WTC11 (cell line): ENCODE data around the gene NAMPT. TPM values are rescaled to one million over a fixed set of nuclear protein-coding genes. Genes with fewer than 3 reads are reported as not detected.
"Not testable (repeated sequence)": the region's sequence is repeated elsewhere in the genome, so short reads cannot be mapped to it uniquely, and the experiment has no call there.

Experiments used
- ATAC-seq: fragments of 200-7000 bp; cut with Tn5 transposase; 2 replicates; pipeline ENCODE4 v1.10.0; 2021; ENCODE audit warnings: mild to moderate bottlenecking, moderate library complexity
- CTCF ChIA-PET: fragments of 300-600 bp; sonication (Branson Sonifier 250); formaldehyde crosslinking; loops from one replicate; lab custom pipeline; 2021; ENCODE audit warnings: antibody characterized with exemption; lab: Charles Lee
- POLR2A ChIA-PET: fragments of 350-600 bp; sonication (Branson Sonifier 250); formaldehyde crosslinking; loops from one replicate; lab custom pipeline; 2021; ENCODE audit warnings: antibody characterized with exemption; lab: Charles Lee
- DNase-seq: peaks from one replicate; pipeline ENCODE4 v3.0.0; 2021; ENCODE audit warnings: low spot score
- H3K27ac Mint-ChIP-seq: 2 replicates; pipeline ENCODE4 v1.8.0; 2021; ENCODE audit warnings: mixed read lengths
- H3K27me3 Mint-ChIP-seq: 2 replicates; pipeline ENCODE4 v1.8.0; 2021; ENCODE audit warnings: low read depth, mild to moderate bottlenecking, moderate library complexity, mixed read lengths
- H3K36me3 Mint-ChIP-seq: 2 replicates; pipeline ENCODE4 v1.8.0; 2021; ENCODE audit warnings: mixed read lengths
- H3K4me1 Mint-ChIP-seq: 2 replicates; pipeline ENCODE4 v1.8.0; 2022; ENCODE audit warnings: mixed read lengths
- H3K4me3 Mint-ChIP-seq: 2 replicates; pipeline ENCODE4 v1.8.0; 2021; ENCODE audit warnings: mild to moderate bottlenecking, moderate library complexity, mixed read lengths
- H3K9me3 Mint-ChIP-seq: 2 replicates; pipeline ENCODE4 v1.8.0; 2021; ENCODE audit warnings: mixed read lengths
- CDX4 ChIP-seq: fragments of 250-450 bp; sonication (Bioruptor Pico); IDR thresholded peaks from 2 replicates; pipeline ENCODE4 v1.9.0; 2021; ENCODE audit warnings: moderate library complexity, mild to moderate bottlenecking, inconsistent platforms, borderline replicate concordance
- GABPB1 ChIP-seq: sonication (generic); formaldehyde crosslinking; IDR thresholded peaks from 2 replicates; pipeline ENCODE4 v1.8.1; 2023; ENCODE audit warnings: mild to moderate bottlenecking, missing genetic modification reagents
- GRHL2 ChIP-seq: fragments of 250-450 bp; sonication (Bioruptor Pico); IDR thresholded peaks from 2 replicates; pipeline ENCODE4 v1.8.0; 2022; ENCODE audit warnings: mild to moderate bottlenecking, moderate library complexity; ENCODE audit not compliant: insufficient replicate concordance, severe bottlenecking
- HMGA2 ChIP-seq: fragments of 250-450 bp; sonication (Bioruptor Pico); IDR thresholded peaks from 2 replicates; pipeline ENCODE4 v1.4.0; 2021; ENCODE audit warnings: mild to moderate bottlenecking, moderate library complexity
- IRF2 ChIP-seq: sonication (generic); formaldehyde crosslinking; IDR thresholded peaks from 2 replicates; pipeline ENCODE4 v1.8.0; 2022; ENCODE audit warnings: low read depth, missing genetic modification reagents, borderline replicate concordance
- NFATC4 ChIP-seq: fragments of 250-450 bp; sonication (Bioruptor Pico); IDR thresholded peaks from 2 replicates; pipeline ENCODE4 v1.9.0; 2021; ENCODE audit warnings: mild to moderate bottlenecking
- NFYB ChIP-seq: sonication (generic); formaldehyde crosslinking; conservative IDR thresholded peaks from 2 replicates; pipeline ENCODE4 v1.8.0; 2022; ENCODE audit warnings: low read depth, missing genetic modification reagents
- NR1H2 ChIP-seq: sonication (generic); formaldehyde crosslinking; IDR thresholded peaks from 2 replicates; pipeline ENCODE4 v1.9.0; 2021; ENCODE audit warnings: mild to moderate bottlenecking, moderate library complexity, missing genetic modification reagents
- NR3C1 ChIP-seq: sonication (generic); formaldehyde crosslinking; conservative IDR thresholded peaks from 2 replicates; pipeline ENCODE4 v1.8.1; 2023; ENCODE audit warnings: low read depth, mild to moderate bottlenecking, missing genetic modification reagents
- PRDM15 ChIP-seq: sonication (generic); formaldehyde crosslinking; IDR thresholded peaks from 2 replicates; pipeline ENCODE4 v1.8.0; 2022; ENCODE audit warnings: missing genetic modification reagents
- SMAD3 ChIP-seq: sonication (generic); formaldehyde crosslinking; IDR thresholded peaks from 2 replicates; pipeline ENCODE4 v1.8.0; 2022; ENCODE audit warnings: missing genetic modification reagents, mild to moderate bottlenecking, borderline replicate concordance
- TEAD1 ChIP-seq: sonication (generic); formaldehyde crosslinking; IDR thresholded peaks from 2 replicates; pipeline ENCODE4 v1.8.0; 2022; ENCODE audit warnings: mild to moderate bottlenecking, missing genetic modification reagents
- TP53 ChIP-seq: sonication (generic); formaldehyde crosslinking; IDR thresholded peaks from 2 replicates; pipeline ENCODE4 v1.8.1; 2023; ENCODE audit warnings: mild to moderate bottlenecking, missing genetic modification reagents
- USF2 ChIP-seq: sonication (generic); formaldehyde crosslinking; IDR thresholded peaks from 2 replicates; pipeline ENCODE4 v1.8.1; 2023; ENCODE audit warnings: mild to moderate bottlenecking, missing genetic modification reagents, moderate library complexity
- ZNF138 ChIP-seq: sonication (generic); formaldehyde crosslinking; conservative IDR thresholded peaks from 2 replicates; pipeline ENCODE4 v1.8.1; 2022; ENCODE audit warnings: mild to moderate bottlenecking, moderate library complexity, missing genetic modification reagents
- ZNF423 ChIP-seq: fragments of 250-450 bp; sonication (Bioruptor Pico); IDR thresholded peaks from 2 replicates; pipeline ENCODE4 v2.1.2; 2022; ENCODE audit warnings: mild to moderate bottlenecking, moderate library complexity
- ZNF532 ChIP-seq: fragments of 250-450 bp; sonication (Bioruptor Pico); IDR thresholded peaks from 2 replicates; pipeline ENCODE4 v1.9.0; 2021; ENCODE audit warnings: mild to moderate bottlenecking, borderline replicate concordance
- total RNA-seq: library from RNA; stranded (reverse); gene quantifications from 3 replicates; pipeline ENCODE4 v1.2.3, GENCODE V29; 2021

The NAMPT gene
- total RNA-seq, 1 experiment from 2014 or later, result 99.1 TPM

GRCh38 chr7:106326594-106327537 is 42.1 kb upstream of the NAMPT start (continued):
- TF ChIP-seq NR3C1 (no peak), TEAD1 (CRISPR knock-in tag) (no peak), NR1H2 (CRISPR knock-in tag) (no peak), ZNF423 (no peak), USF2 (CRISPR knock-in tag) (no peak), GRHL2 (CRISPR knock-in tag) (no peak), CDX4 (CRISPR knock-in tag) (no peak)
- TF ChIP-seq, all 79 proteins: peak for 0

GRCh38 chr7:106324509-106324908 is 39.7 kb upstream of the NAMPT start:
- H3K4me3 Mint-ChIP-seq, DNase-seq, H3K36me3 Mint-ChIP-seq, POLR2A ChIA-PET, ATAC-seq, H3K27me3 Mint-ChIP-seq, H3K4me1 Mint-ChIP-seq, H3K27ac Mint-ChIP-seq, CTCF ChIA-PET: not testable (repeated sequence)
- H3K9me3 Mint-ChIP-seq, result peaks cover 27% of the 10 kb centered on the region

- POLR2A ChIA-PET, H3K27me3 Mint-ChIP-seq, ATAC-seq, H3K4me3 Mint-ChIP-seq, H3K27ac Mint-ChIP-seq, H3K4me1 Mint-ChIP-seq, DNase-seq: not testable (repeated sequence)
- CTCF ChIA-PET, result interaction anchor here (1.1 kb wide), 1 partner anchor 144 kb away, joined by 5 read pairs; no protein-coding TSS in a partner anchor
- Mint-ChIP-seq H3K36me3 (peaks cover 12% of the 10 kb centered on the region), H3K9me3 (peaks cover 46% of the 10 kb centered on the region)
These were observed 35.5 kb upstream of the NAMPT start for GRCh38 chr7:106320254-106320770.

GRCh38 chr7:106318482-106318881 is 33.7 kb upstream of the NAMPT start:
- H3K4me3 Mint-ChIP-seq, result no peak overlapping the region
- peaks cover 9% of the 10 kb centered on the region for H3K27me3 Mint-ChIP-seq
- H3K9me3 Mint-ChIP-seq, result peaks cover 46% of the 10 kb centered on the region
- H3K4me1 Mint-ChIP-seq, result no peaks in the 10 kb centered on the region
- peaks cover 12% of the 10 kb centered on the region for H3K36me3 Mint-ChIP-seq
- POLR2A ChIA-PET, result no interaction called here
- no peak for DNase-seq
- no peak overlapping the region for H3K27ac Mint-ChIP-seq
- no peak for ATAC-seq
- CTCF ChIA-PET, result no interaction called here
- TF ChIP-seq TP53 (CRISPR knock-in tag) (no peak), IRF2 (CRISPR knock-in tag) (no peak), ZNF423 (no peak), NFYB (CRISPR knock-in tag) (no peak), HMGA2 (CRISPR knock-in tag) (no peak), PRDM15 (CRISPR knock-in tag) (no peak), NFATC4 (no peak), GABPB1 (CRISPR knock-in tag) (no peak), SMAD3 (CRISPR knock-in tag) (no peak), ZNF532 (CRISPR knock-in tag) (no peak), NR1H2 (CRISPR knock-in tag) (no peak), ZNF138 (CRISPR knock-in tag) (no peak)
